HEK293 (cell line): ENCODE data around the gene PNPO.
A peak's percentile ranks its signal among the peaks of the same experiment; 100 is the strongest.

ENCODE experiments used
- ATF2 ChIP-seq: fragments of 450-650 bp; formaldehyde crosslinking; IDR thresholded peaks from 2 replicates; pipeline ENCODE4 v1.5.1; 2016; ENCODE audit warnings: missing biosample characterization, missing genetic modification characterization, low read depth
- BCL11B ChIP-seq: fragments of 450-650 bp; formaldehyde crosslinking; IDR thresholded peaks from 2 replicates; pipeline ENCODE4 v1.5.1; 2016; ENCODE audit warnings: low read depth, missing biosample characterization, missing genetic modification characterization
- GLI4 ChIP-seq: fragments of 450-650 bp; formaldehyde crosslinking; IDR thresholded peaks from 2 replicates; pipeline ENCODE4 v1.5.1; 2016; ENCODE audit warnings: missing biosample characterization, missing genetic modification characterization
- GLIS1 ChIP-seq: fragments of 450-650 bp; formaldehyde crosslinking; IDR thresholded peaks from 2 replicates; pipeline ENCODE4 v1.5.1; 2016; ENCODE audit warnings: missing biosample characterization, missing genetic modification characterization
- HOXD13 ChIP-seq: sonication (generic); formaldehyde crosslinking; IDR thresholded peaks from 2 replicates; pipeline ENCODE4 v1.8.0; 2022; ENCODE audit warnings: missing genetic modification reagents, borderline replicate concordance
- KLF9 ChIP-seq: fragments of 450-650 bp; formaldehyde crosslinking; IDR thresholded peaks from 2 replicates; pipeline ENCODE4 v1.5.1; 2016; ENCODE audit warnings: missing biosample characterization, missing genetic modification characterization, low read depth
- OSR2 ChIP-seq: fragments of 450-650 bp; formaldehyde crosslinking; IDR thresholded peaks from 2 replicates; pipeline ENCODE4 v1.5.1; 2016; ENCODE audit warnings: missing biosample characterization, missing genetic modification characterization
- PRDM10 ChIP-seq: fragments of 450-650 bp; formaldehyde crosslinking; IDR thresholded peaks from 2 replicates; pipeline ENCODE4 v1.5.1; 2016; ENCODE audit warnings: missing biosample characterization, missing genetic modification characterization
- PRDM4 ChIP-seq: fragments of 450-650 bp; formaldehyde crosslinking; IDR thresholded peaks from 2 replicates; pipeline ENCODE4 v1.5.1; 2017; ENCODE audit warnings: missing biosample characterization, missing genetic modification characterization
- ZBTB48 ChIP-seq: fragments of 450-650 bp; formaldehyde crosslinking; IDR thresholded peaks from 2 replicates; pipeline ENCODE4 v1.5.1; 2016; ENCODE audit warnings: missing biosample characterization, missing genetic modification characterization
- ZBTB6 ChIP-seq: fragments of 450-650 bp; formaldehyde crosslinking; IDR thresholded peaks from 2 replicates; pipeline ENCODE4 v1.5.1; 2017; ENCODE audit warnings: missing biosample characterization, missing genetic modification characterization
- ZBTB8A ChIP-seq: fragments of 450-650 bp; formaldehyde crosslinking; IDR thresholded peaks from 2 replicates; pipeline ENCODE4 v1.5.1; 2016; ENCODE audit warnings: missing biosample characterization, missing genetic modification characterization
- ZEB2 ChIP-seq: fragments of 450-650 bp; formaldehyde crosslinking; IDR thresholded peaks from 2 replicates; pipeline ENCODE4 v1.5.1; 2016; ENCODE audit warnings: missing biosample characterization, missing genetic modification characterization
- ZNF132 ChIP-seq: fragments of 450-650 bp; formaldehyde crosslinking; IDR thresholded peaks from 2 replicates; pipeline ENCODE4 v1.5.1; 2017; ENCODE audit warnings: missing biosample characterization, missing genetic modification characterization, borderline replicate concordance
- ZNF138 ChIP-seq: fragments of 450-650 bp; formaldehyde crosslinking; IDR thresholded peaks from 2 replicates; pipeline ENCODE4 v1.5.1; 2016; ENCODE audit warnings: missing biosample characterization, missing genetic modification characterization, borderline replicate concordance
- ZNF157 ChIP-seq: fragments of 450-650 bp; formaldehyde crosslinking; IDR thresholded peaks from 2 replicates; pipeline ENCODE4 v1.5.1; 2016; ENCODE audit warnings: missing biosample characterization, missing genetic modification characterization
- ZNF248 ChIP-seq: fragments of 450-650 bp; formaldehyde crosslinking; IDR thresholded peaks from 2 replicates; pipeline ENCODE4 v1.5.1; 2017; ENCODE audit warnings: missing biosample characterization, missing genetic modification characterization
- ZNF324 ChIP-seq: fragments of 450-650 bp; formaldehyde crosslinking; IDR thresholded peaks from 2 replicates; pipeline ENCODE4 v1.5.1; 2016; ENCODE audit warnings: missing biosample characterization, missing genetic modification characterization
- ZNF433 ChIP-seq: fragments of 450-650 bp; formaldehyde crosslinking; IDR thresholded peaks from 2 replicates; pipeline ENCODE4 v1.5.1; 2016; ENCODE audit warnings: missing biosample characterization, missing genetic modification characterization, low read depth
- ZNF473 ChIP-seq: fragments of 450-650 bp; formaldehyde crosslinking; IDR thresholded peaks from 2 replicates; pipeline ENCODE4 v1.5.1; 2017; ENCODE audit warnings: missing biosample characterization, missing genetic modification characterization
- ZNF544 ChIP-seq: fragments of 450-650 bp; formaldehyde crosslinking; IDR thresholded peaks from 2 replicates; pipeline ENCODE4 v1.5.0; 2017; ENCODE audit warnings: missing biosample characterization, missing genetic modification characterization
- ZNF560 ChIP-seq: fragments of 450-650 bp; formaldehyde crosslinking; IDR thresholded peaks from 2 replicates; pipeline ENCODE4 v1.5.1; 2017; ENCODE audit warnings: missing biosample characterization, missing genetic modification characterization, borderline replicate concordance
- ZNF624 ChIP-seq: fragments of 450-650 bp; formaldehyde crosslinking; IDR thresholded peaks from 2 replicates; pipeline ENCODE4 v1.5.1; 2017; ENCODE audit warnings: missing biosample characterization, missing genetic modification characterization
- ZNF664 ChIP-seq: fragments of 450-650 bp; formaldehyde crosslinking; IDR thresholded peaks from 2 replicates; pipeline ENCODE4 v1.5.1; 2016; ENCODE audit warnings: missing biosample characterization, missing genetic modification characterization
- ZNF670 ChIP-seq: fragments of 450-650 bp; formaldehyde crosslinking; IDR thresholded peaks from 2 replicates; pipeline ENCODE4 v1.5.1; 2016; ENCODE audit warnings: missing biosample characterization, missing genetic modification characterization, low read depth
- ZNF707 ChIP-seq: fragments of 450-650 bp; formaldehyde crosslinking; IDR thresholded peaks from 2 replicates; pipeline ENCODE4 v1.5.1; 2016; ENCODE audit warnings: missing biosample characterization, missing genetic modification characterization
- ZNF785 ChIP-seq: fragments of 450-650 bp; formaldehyde crosslinking; IDR thresholded peaks from 2 replicates; pipeline ENCODE4 v1.5.1; 2016; ENCODE audit warnings: missing biosample characterization, missing genetic modification characterization
- ZNF792 ChIP-seq: fragments of 450-650 bp; formaldehyde crosslinking; IDR thresholded peaks from 2 replicates; pipeline ENCODE4 v1.5.1; 2016; ENCODE audit warnings: missing biosample characterization, missing genetic modification characterization
- ZNF837 ChIP-seq: fragments of 450-650 bp; formaldehyde crosslinking; IDR thresholded peaks from 2 replicates; pipeline ENCODE4 v1.5.1; 2016; ENCODE audit warnings: missing biosample characterization, missing genetic modification characterization
- ZSCAN23 ChIP-seq: fragments of 450-650 bp; formaldehyde crosslinking; IDR thresholded peaks from 2 replicates; pipeline ENCODE4 v1.5.1; 2016; ENCODE audit warnings: missing biosample characterization, missing genetic modification characterization
- ZSCAN5A ChIP-seq: fragments of 450-650 bp; formaldehyde crosslinking; IDR thresholded peaks from 2 replicates; pipeline ENCODE4 v1.5.1; 2016; ENCODE audit warnings: missing biosample characterization, missing genetic modification characterization

PNPO gene

GRCh38 chr17:47941246-47942095 is at the start of gene PNPO (continued):
- TF ChIP-seq OSR2 (tag by site-specific recombination) (no peak), ZNF324 (tag by site-specific recombination) (peak; percentile 18; the same call in 1 of the 2 replicates), ZSCAN5A (tag by site-specific recombination) (no peak), ZNF157 (tag by site-specific recombination) (no peak), ZNF670 (tag by site-specific recombination) (no peak), ZSCAN23 (tag by site-specific recombination) (no peak), KLF9 (tag by site-specific recombination) (peak; percentile 36; the same call in 1 of the 2 replicates), ZBTB8A (tag by site-specific recombination) (peak; percentile 68; the same call in 1 of the 2 replicates), ZNF433 (tag by site-specific recombination) (no peak), ZNF624 (tag by site-specific recombination) (no peak), ZBTB48 (tag by site-specific recombination) (peak; percentile 63), PRDM4 (tag by site-specific recombination) (no peak), ZEB2 (tag by site-specific recombination) (peak; percentile 83), ZNF560 (tag by site-specific recombination) (no peak), GLIS1 (peak; percentile 86), ZNF837 (tag by site-specific recombination) (no peak), ZNF544 (tag by site-specific recombination) (no peak), ATF2 (tag by site-specific recombination) (no peak; the same call in 1 of the 2 replicates), ZNF664 (tag by site-specific recombination) (no peak), ZNF785 (tag by site-specific recombination) (no peak), GLI4 (tag by site-specific recombination) (no peak), ZNF248 (no peak), PRDM10 (tag by site-specific recombination) (peak; percentile 86), ZNF132 (tag by site-specific recombination) (no peak), BCL11B (tag by site-specific recombination) (peak; percentile 87), ZNF792 (tag by site-specific recombination) (no peak), ZNF707 (tag by site-specific recombination) (no peak), ZNF473 (no peak), ZNF138 (tag by site-specific recombination) (no peak), HOXD13 (no peak), ZBTB6 (no peak)
